Measurements from ENCODE around the gene GPC3. TPM values are rescaled to one million over a fixed set of nuclear protein-coding genes. Genes with fewer than 3 reads are reported as not detected.

The GPC3 gene
- total and polyA plus RNA-seq, 2 experiments from 2014 or later, result 36.8 to 60.1 TPM

DNA sequence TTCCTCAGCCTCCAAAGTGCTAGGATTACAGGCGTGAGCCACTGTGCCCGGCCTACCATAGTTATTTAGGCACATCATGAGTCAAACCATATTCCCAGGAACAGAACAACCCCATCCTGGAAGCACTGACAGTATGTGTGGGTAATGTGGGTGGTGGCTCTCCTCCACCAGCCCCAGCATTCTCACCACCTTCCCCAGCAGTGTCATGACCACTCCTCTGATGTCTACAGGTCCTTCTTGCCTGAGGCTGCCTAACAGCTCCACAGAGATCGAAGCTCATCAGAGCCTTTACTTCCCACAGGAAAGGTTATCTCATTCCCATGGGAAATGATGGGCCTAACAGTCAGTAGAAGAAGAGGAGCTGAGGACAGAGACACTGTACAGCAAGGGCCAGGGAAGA is 440.6 kb downstream of the GPC3 start (continued):
- no peak for TF ChIP-seq ZNF331 (CRISPR knock-in tag; IDR thresholded peaks at IDR 0.05; ENCODE audit: low read depth)
- no peak for TF ChIP-seq ETS1 (IDR thresholded peaks at IDR 0.05)
- no peak for TF ChIP-seq NANOG (IDR thresholded peaks at IDR 0.05; ENCODE audit: borderline replicate concordance)
- no peak for TF ChIP-seq STAT1 (IDR thresholded peaks at IDR 0.05; ENCODE audit: unreplicated experiment)

DNA sequence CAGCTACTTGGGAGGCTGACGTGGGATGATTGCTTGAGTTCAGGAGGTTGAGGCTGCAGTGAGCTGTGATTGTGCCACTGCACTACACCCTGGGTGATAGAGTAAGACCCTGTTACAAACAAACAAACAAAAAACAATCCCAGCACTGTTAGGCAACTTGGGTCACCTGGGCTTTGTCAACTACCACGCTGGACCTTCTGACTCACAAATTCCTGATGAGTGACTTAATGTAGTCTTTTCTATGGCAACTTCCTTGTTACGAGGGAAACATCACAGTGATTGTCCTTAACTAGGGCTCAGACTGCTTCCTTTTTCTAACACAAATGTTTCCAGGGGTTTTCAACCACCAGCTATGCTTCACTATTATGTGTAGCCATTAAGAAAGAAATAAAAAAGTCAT is 441.3 kb downstream of the GPC3 start:
- Histone ChIP-seq H3F3A (replicated peaks; ENCODE audit: low read depth) (no peaks in the 10 kb centered on the region), H3K4me2 (no peak overlapping the region), H3K4me3 (no peak overlapping the region), H4K20me1 (replicated peaks; ENCODE audit: insufficient read depth) (no peaks in the 10 kb centered on the region), H3K36me3 (ENCODE audit: insufficient read depth) (no peaks in the 10 kb centered on the region), H3K79me2 (replicated peaks; ENCODE audit: insufficient read depth) (no peaks in the 10 kb centered on the region), H3K9me2 (ENCODE audit: insufficient read depth) (no peaks in the 10 kb centered on the region), H3K27me3 (ENCODE audit: insufficient read depth) (no peaks in the 10 kb centered on the region), H3K27ac (ENCODE audit: low read depth) (no peak overlapping the region), H3K4me1 (ENCODE audit: insufficient read depth) (no peaks in the 10 kb centered on the region), H2AFZ (no peak overlapping the region)
- peaks cover 8% of the 10 kb centered on the region for H3K27me3 Mint-ChIP-seq (ENCODE audit: insufficient read depth, low read depth, poor library complexity)
- DNase-seq (ENCODE audit: low spot score), result peak; percentile 17
- H3K4me3 Mint-ChIP-seq, result no peak overlapping the region
- no peak for TF ChIP-seq STAT1 (IDR thresholded peaks at IDR 0.05; ENCODE audit: unreplicated experiment)
- TF ChIP-seq, protein P1, sequence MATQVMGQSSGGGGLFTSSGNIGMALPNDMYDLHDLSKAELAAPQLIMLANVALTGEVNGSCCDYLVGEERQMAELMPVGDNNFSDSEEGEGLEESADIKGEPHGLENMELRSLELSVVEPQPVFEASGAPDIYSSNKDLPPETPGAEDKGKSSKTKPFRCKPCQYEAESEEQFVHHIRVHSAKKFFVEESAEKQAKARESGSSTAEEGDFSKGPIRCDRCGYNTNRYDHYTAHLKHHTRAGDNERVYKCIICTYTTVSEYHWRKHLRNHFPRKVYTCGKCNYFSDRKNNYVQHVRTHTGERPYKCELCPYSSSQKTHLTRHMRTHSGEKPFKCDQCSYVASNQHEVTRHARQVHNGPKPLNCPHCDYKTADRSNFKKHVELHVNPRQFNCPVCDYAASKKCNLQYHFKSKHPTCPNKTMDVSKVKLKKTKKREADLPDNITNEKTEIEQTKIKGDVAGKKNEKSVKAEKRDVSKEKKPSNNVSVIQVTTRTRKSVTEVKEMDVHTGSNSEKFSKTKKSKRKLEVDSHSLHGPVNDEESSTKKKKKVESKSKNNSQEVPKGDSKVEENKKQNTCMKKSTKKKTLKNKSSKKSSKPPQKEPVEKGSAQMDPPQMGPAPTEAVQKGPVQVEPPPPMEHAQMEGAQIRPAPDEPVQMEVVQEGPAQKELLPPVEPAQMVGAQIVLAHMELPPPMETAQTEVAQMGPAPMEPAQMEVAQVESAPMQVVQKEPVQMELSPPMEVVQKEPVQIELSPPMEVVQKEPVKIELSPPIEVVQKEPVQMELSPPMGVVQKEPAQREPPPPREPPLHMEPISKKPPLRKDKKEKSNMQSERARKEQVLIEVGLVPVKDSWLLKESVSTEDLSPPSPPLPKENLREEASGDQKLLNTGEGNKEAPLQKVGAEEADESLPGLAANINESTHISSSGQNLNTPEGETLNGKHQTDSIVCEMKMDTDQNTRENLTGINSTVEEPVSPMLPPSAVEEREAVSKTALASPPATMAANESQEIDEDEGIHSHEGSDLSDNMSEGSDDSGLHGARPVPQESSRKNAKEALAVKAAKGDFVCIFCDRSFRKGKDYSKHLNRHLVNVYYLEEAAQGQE (IDR thresholded peaks at IDR 0.05; ENCODE audit: unreplicated experiment), result no peak
- H3K27ac Mint-ChIP-seq, result no peak overlapping the region
- peaks cover 10% of the 10 kb centered on the region for H3K4me1 Mint-ChIP-seq
- H3K9me3 Mint-ChIP-seq, result peaks cover 4% of the 10 kb centered on the region; the same call in 1 of the 3 replicates
- H3K36me3 Mint-ChIP-seq (ENCODE audit: low read depth), result peaks cover 19% of the 10 kb centered on the region
- no peak for ATAC-seq

DNA sequence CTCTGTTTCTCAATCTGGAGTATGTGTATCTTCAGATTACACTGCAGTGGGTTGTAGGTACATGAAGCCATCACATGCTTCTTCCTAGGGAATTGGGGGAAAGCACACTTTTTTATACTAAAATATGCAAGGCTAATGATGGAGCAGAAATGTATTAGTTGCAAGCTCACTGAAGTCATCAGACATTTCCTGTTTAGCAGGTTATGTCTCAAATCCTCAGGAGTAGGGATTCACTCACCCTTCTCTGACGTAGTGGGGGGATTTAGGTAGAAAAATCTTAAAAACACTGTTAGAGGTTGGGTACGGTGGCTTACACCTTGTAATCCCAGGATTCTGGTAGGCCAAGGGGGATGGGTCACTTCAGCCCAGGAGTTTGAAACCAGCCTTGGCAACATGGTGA is 441.7 kb downstream of the GPC3 start:
- no peak overlapping the region for H3K4me3 Mint-ChIP-seq
- peaks cover 4% of the 10 kb centered on the region; the same call in 1 of the 3 replicates for H3K9me3 Mint-ChIP-seq
- ATAC-seq, result no peak
- no peak overlapping the region for H3K27ac Mint-ChIP-seq
- H3K27ac ChIP-seq (ENCODE audit: low read depth), result no peak overlapping the region
- H3K27me3 Mint-ChIP-seq (ENCODE audit: insufficient read depth, low read depth, poor library complexity), result peaks cover 7% of the 10 kb centered on the region
- TF ChIP-seq EZH2 (IDR thresholded peaks at IDR 0.05; ENCODE audit: low read depth, unreplicated experiment) (no peak), CREB1 (CRISPR knock-in tag; IDR thresholded peaks at IDR 0.05; ENCODE audit: low read depth) (no peak), ZNF462 (CRISPR knock-in tag; IDR thresholded peaks at IDR 0.05) (no peak), POLR2AphosphoS5 (IDR thresholded peaks at IDR 0.05; ENCODE audit: low read depth) (no peak)
- no peak overlapping the region for H3K4me3 ChIP-seq
- peaks cover 10% of the 10 kb centered on the region for H3K4me1 Mint-ChIP-seq
- no peaks in the 10 kb centered on the region for H3K79me2 ChIP-seq (replicated peaks; ENCODE audit: insufficient read depth)
- H4K20me1 ChIP-seq (replicated peaks; ENCODE audit: insufficient read depth), result no peaks in the 10 kb centered on the region
- peaks cover 15% of the 10 kb centered on the region for H3K36me3 Mint-ChIP-seq (ENCODE audit: low read depth)
- H3K4me2 ChIP-seq, result no peak overlapping the region
- H3K27me3 ChIP-seq (ENCODE audit: insufficient read depth), result no peaks in the 10 kb centered on the region
- no peak overlapping the region for H2AFZ ChIP-seq
- H3F3A ChIP-seq (replicated peaks; ENCODE audit: low read depth), result no peaks in the 10 kb centered on the region
- H3K9me2 ChIP-seq (ENCODE audit: insufficient read depth), result no peaks in the 10 kb centered on the region
- no peaks in the 10 kb centered on the region for H3K4me1 ChIP-seq (ENCODE audit: insufficient read depth)
- no peak for DNase-seq (ENCODE audit: low spot score)
- H3K36me3 ChIP-seq (ENCODE audit: insufficient read depth), result no peaks in the 10 kb centered on the region

Measured in GM23338 (cell line).